ENCODE measurements around the gene RCE1.

- TF ChIP-seq POLR2A (IDR thresholded peaks at IDR 0.05; ENCODE audit: low read depth, low read length) (no peak), TAF1 (IDR thresholded peaks at IDR 0.05; ENCODE audit: borderline replicate concordance, low read depth, low read length) (no peak)
These were observed 26.9 kb downstream of the RCE1 start for GRCh38 chr11:66870131-66870530.

Measured in GM12892 (cell line).